Esophagus (tissue), 2 donors: ENCODE data around the gene PAK6. TPM values are rescaled to one million over a fixed set of nuclear protein-coding genes. Genes with fewer than 3 reads are reported as not detected.

Experiments
- H3K27ac ChIP-seq, 2 donors: one replicate each; pipeline ENCODE4 v1.5.1; 2013; ENCODE audit warnings: low read depth in 2 of 2, mild to moderate bottlenecking in 2 of 2, inconsistent platforms in 1 of 2, low read length in 1 of 2, moderate library complexity in 1 of 2
- H3K27me3 ChIP-seq, 2 donors: one replicate each; pipeline ENCODE4 v1.6.1; 2013; ENCODE audit warnings: low read length in 2 of 2, control low read depth in 1 of 2, mild to moderate bottlenecking in 1 of 2; ENCODE audit not compliant: insufficient read depth in 2 of 2, control insufficient read depth in 1 of 2
- H3K36me3 ChIP-seq, 2 donors: one replicate each; pipeline ENCODE4 v1.6.1; 2013; ENCODE audit warnings: low read length in 1 of 2; ENCODE audit not compliant: control insufficient read depth in 2 of 2, insufficient read depth in 2 of 2
- H3K4me1 ChIP-seq, 2 donors: one replicate each; pipeline ENCODE4 v1.6.1; 2013; ENCODE audit warnings: low read length in 1 of 2; ENCODE audit not compliant: control insufficient read depth in 2 of 2, insufficient read depth in 2 of 2
- H3K4me3 ChIP-seq, 2 donors: one replicate each; pipeline ENCODE4 v1.5.1; 2013; ENCODE audit warnings: low read length in 2 of 2, mild to moderate bottlenecking in 2 of 2, low read depth in 1 of 2, moderate library complexity in 1 of 2
- H3K9me3 ChIP-seq, 2 donors: one replicate each; pipeline ENCODE4 v1.6.1; 2013; ENCODE audit warnings: mild to moderate bottlenecking in 2 of 2, low read depth in 1 of 2, low read length in 1 of 2, moderate library complexity in 1 of 2; ENCODE audit not compliant: control insufficient read depth in 2 of 2, insufficient read depth in 1 of 2
- WGBS, 2 donors: extraction: QIAGEN DNeasy Blood & Tissue Kit; methylation state at CpG; one replicate each; pipeline ENCODE4 v1.1.7; 2013; 5-methylcytosine and 5-hydroxymethylcytosine counted together
- polyA plus RNA-seq, 2 donors: library from polyadenylated mRNA; stranded (reverse); fragments of 200-250 nt; gene quantifications; one replicate each; pipeline ENCODE4 v1.2.3, GENCODE V29; 2013
- donor health status: healthy with polysubstance abuse.
- donor health status: Bipolar disorder and iron deficiency.

PAK6 gene
- polyA plus RNA-seq, 2 donors: 14.7 to 16.6 TPM

- Histone ChIP-seq H3K27ac (no peak overlapping the region), H3K36me3 (no peaks in the 10 kb centered on the region), H3K4me1 (no peaks in the 10 kb centered on the region), H3K27me3 (no peaks in the 10 kb centered on the region), H3K4me3 (no peak overlapping the region), H3K9me3 (no peaks in the 10 kb centered on the region)
Measured at GRCh38 chr15:40226736-40227135, 12.1 kb upstream of the PAK6 start.

- H3K9me3 ChIP-seq: no peaks in the 10 kb centered on the region
- 85 to 90% methylated on average over 5 of the region's 5 CpGs for WGBS, 2 donors
- H3K4me3 ChIP-seq: no peak overlapping the region
- no peak overlapping the region for H3K27ac ChIP-seq
- H3K36me3 ChIP-seq: no peaks in the 10 kb centered on the region
- peaks cover 9 to 12% of the 10 kb centered on the region in 2 donors for H3K4me1 ChIP-seq
- H3K27me3 ChIP-seq: no peaks in the 10 kb centered on the region
Measured at GRCh38 chr15:40229316-40229715, 9.5 kb upstream of the PAK6 start.

- Histone ChIP-seq H3K4me3 (no peak overlapping the region), H3K4me1 (peaks cover 9 to 12% of the 10 kb centered on the region in 2 donors)
- WGBS, 2 donors: 98 to 100% methylated on average over 1 of the region's 1 CpG
Measured at GRCh38 chr15:40229956-40230355, 8.9 kb upstream of the PAK6 start.

GRCh38 chr15:40232625-40233070 lies 6.2 kb upstream of the PAK6 start:
- H3K9me3 ChIP-seq: no peaks in the 10 kb centered on the region

More at GRCh38 chr15:40229956-40230355, 8.9 kb upstream of the PAK6 start:
- Histone ChIP-seq H3K27me3 (no peaks in the 10 kb centered on the region), H3K9me3 (no peaks in the 10 kb centered on the region), H3K36me3 (no peaks in the 10 kb centered on the region), H3K27ac (no peak overlapping the region)

GRCh38 chr15:40233727-40234577 lies 4.9 kb upstream of the PAK6 start:
- Histone ChIP-seq H3K27ac (peak overlapping the region; percentile 46 to 89), H3K9me3 (no peaks in the 10 kb centered on the region), H3K27me3 (no peaks in the 10 kb centered on the region), H3K4me3 (no peak overlapping the region), H3K36me3 (no peaks in the 10 kb centered on the region), H3K4me1 (peaks cover 9 to 17% of the 10 kb centered on the region in 2 donors)
- WGBS, 2 donors: 61 to 68% methylated on average over 11 of the region's 11 CpGs

More at GRCh38 chr15:40232625-40233070, 6.2 kb upstream of the PAK6 start:
- 30 to 55% methylated on average over 7 of the region's 7 CpGs for WGBS, 2 donors
- Histone ChIP-seq H3K4me3 (no peak overlapping the region), H3K27ac (peak overlapping the region; percentile 76 to 80), H3K36me3 (no peaks in the 10 kb centered on the region), H3K4me1 (peaks cover 9 to 12% of the 10 kb centered on the region in 2 donors), H3K27me3 (no peaks in the 10 kb centered on the region)

GRCh38 chr15:40234783-40235182 lies 4.1 kb upstream of the PAK6 start:
- WGBS, 2 donors: 43 to 61% methylated on average over 4 of the region's 4 CpGs
- Histone ChIP-seq H3K36me3 (no peaks in the 10 kb centered on the region), H3K27me3 (no peaks in the 10 kb centered on the region), H3K27ac (peak overlapping the region; percentile 46 to 86), H3K4me1 (peaks cover 9 to 17% of the 10 kb centered on the region in 2 donors), H3K9me3 (no peaks in the 10 kb centered on the region), H3K4me3 (no peak overlapping the region)

GRCh38 chr15:40235201-40235885 lies 3.5 kb upstream of the PAK6 start:
- H3K9me3 ChIP-seq: no peaks in the 10 kb centered on the region
- no peaks in the 10 kb centered on the region for H3K27me3 ChIP-seq
- WGBS, 2 donors: 73 to 85% methylated on average over 4 of the region's 4 CpGs
- peak overlapping the region; percentile 46 to 86 for H3K27ac ChIP-seq
- peaks cover 9 to 17% of the 10 kb centered on the region in 2 donors for H3K4me1 ChIP-seq
- H3K4me3 ChIP-seq: no peak overlapping the region
- H3K36me3 ChIP-seq: no peaks in the 10 kb centered on the region

- no peaks in the 10 kb centered on the region for H3K36me3 ChIP-seq
- peak overlapping the region; percentile 45 to 46 for H3K4me3 ChIP-seq
- H3K9me3 ChIP-seq: no peaks in the 10 kb centered on the region
- H3K4me1 ChIP-seq: peaks cover 7 to 20% of the 10 kb centered on the region in 2 donors
- no peaks in the 10 kb centered on the region for H3K27me3 ChIP-seq
- H3K27ac ChIP-seq: peak overlapping the region; percentile 75 to 97
- WGBS, 2 donors: 24 to 31% methylated on average over 5 of the region's 5 CpGs
Measured at GRCh38 chr15:40239404-40239692, 485 bp downstream of the PAK6 start.

- Histone ChIP-seq H3K9me3 (no peaks in the 10 kb centered on the region), H3K27me3 (no peaks in the 10 kb centered on the region), H3K4me3 (peak overlapping the region; percentile 45 to 46), H3K27ac (peak overlapping the region; percentile 75 to 97), H3K36me3 (no peaks in the 10 kb centered on the region), H3K4me1 (peaks cover 7 to 21% of the 10 kb centered on the region in 2 donors)
- WGBS, 2 donors: 49 to 60% methylated on average over 18 to 19 of the region's 19 CpGs
Measured at GRCh38 chr15:40239693-40240618, 1.1 kb downstream of the PAK6 start.
